Tongue (tissue), 2 donors: ENCODE data around the gene LSP1. TPM values are rescaled to one million over a fixed set of nuclear protein-coding genes. Genes with fewer than 3 reads are reported as not detected.

Source experiments
- DNase-seq: peaks from one replicate; pipeline ENCODE4 v3.0.0-alpha.2; 2015
- total RNA-seq: library from RNA; depleted of rRNA; stranded (reverse); fragments of >200 nt; gene quantifications from one replicate; pipeline ENCODE4 v1.2.3, GENCODE V29; 2014

The LSP1 gene
- total RNA-seq, 1 donor from 2014 or later = 84.2 TPM

- DNase-seq = peak; percentile 95
Measured at GRCh38 chr11:1837171-1838076, 15.5 kb upstream of the LSP1 start.

- DNase-seq = no peak
Measured at GRCh38 chr11:1838077-1838425, 14.8 kb upstream of the LSP1 start.

- peak; percentile 85 for DNase-seq
Measured at GRCh38 chr11:1838426-1839144, 14.3 kb upstream of the LSP1 start, which contains the start of gene TNNI2. Gene TNNI2, plus strand, starts transcription at chr11:1838981. Its CDS starts 716 bp downstream, at chr11:1839697.

GRCh38 chr11:1839204-1839923 lies 13.5 kb upstream of the LSP1 start:
- peak; percentile 82 for DNase-seq

- no peak for DNase-seq
Measured at GRCh38 chr11:1839924-1840779, 12.7 kb upstream of the LSP1 start.

- no peak for DNase-seq
Measured at GRCh38 chr11:1840780-1841480, 12.0 kb upstream of the LSP1 start.

GRCh38 chr11:1841511-1842148 lies 11.3 kb upstream of the LSP1 start:
- no peak for DNase-seq

GRCh38 chr11:1842149-1843097 lies 10.5 kb upstream of the LSP1 start:
- DNase-seq = no peak

- DNase-seq = peak; percentile 39
Measured at GRCh38 chr11:1843098-1843473, 9.8 kb upstream of the LSP1 start.

- no peak for DNase-seq
Measured at GRCh38 chr11:1843796-1844195, 9.1 kb upstream of the LSP1 start.

- DNase-seq = peak; percentile 54
Measured at GRCh38 chr11:1844221-1845094, 8.4 kb upstream of the LSP1 start.

- DNase-seq = no peak
Measured at GRCh38 chr11:1845095-1845429, 7.8 kb upstream of the LSP1 start.

- DNase-seq = no peak
Measured at GRCh38 chr11:1845561-1846452, 7.1 kb upstream of the LSP1 start.

- DNase-seq = no peak
Measured at GRCh38 chr11:1846453-1846932, 6.4 kb upstream of the LSP1 start.

GRCh38 chr11:1847006-1847735 lies 5.7 kb upstream of the LSP1 start:
- no peak for DNase-seq

GRCh38 chr11:1847926-1848639 lies 4.8 kb upstream of the LSP1 start:
- no peak for DNase-seq
